Stomach (tissue), 4 donors: ENCODE measurements around the gene HEXIM1.

Source experiments
- CTCF ChIP-seq, 7 experiments: fragments of 450-650 bp in 4 of 7; fragments of 200-600 bp in 3 of 7; sonication (generic) in 3 of 7; IDR thresholded peaks; one replicate each; pipeline ENCODE4 v1.5.1; 2016 to 2019; ENCODE audit warnings: antibody characterized with exemption in 7 of 7, control low read depth in 2 of 7, mild to moderate bottlenecking in 1 of 7
- EP300 ChIP-seq: sonication (generic); formaldehyde crosslinking; IDR thresholded peaks from one replicate; pipeline ENCODE4 v1.6.1; 2017; ENCODE audit warnings: antibody characterized with exemption
- POLR2A ChIP-seq, 4 donors: fragments of 450-650 bp; IDR thresholded peaks; one replicate each; pipeline ENCODE4 v1.6.1; 2016; ENCODE audit warnings: antibody characterized with exemption in 4 of 4, control low read depth in 2 of 4, mild to moderate bottlenecking in 1 of 4, moderate library complexity in 1 of 4
- POLR2AphosphoS5 ChIP-seq, 3 donors: sonication (generic); formaldehyde crosslinking; IDR thresholded peaks; one replicate each; pipeline ENCODE4 v1.6.1; 2016; ENCODE audit warnings: antibody characterized with exemption in 3 of 3

DNA sequence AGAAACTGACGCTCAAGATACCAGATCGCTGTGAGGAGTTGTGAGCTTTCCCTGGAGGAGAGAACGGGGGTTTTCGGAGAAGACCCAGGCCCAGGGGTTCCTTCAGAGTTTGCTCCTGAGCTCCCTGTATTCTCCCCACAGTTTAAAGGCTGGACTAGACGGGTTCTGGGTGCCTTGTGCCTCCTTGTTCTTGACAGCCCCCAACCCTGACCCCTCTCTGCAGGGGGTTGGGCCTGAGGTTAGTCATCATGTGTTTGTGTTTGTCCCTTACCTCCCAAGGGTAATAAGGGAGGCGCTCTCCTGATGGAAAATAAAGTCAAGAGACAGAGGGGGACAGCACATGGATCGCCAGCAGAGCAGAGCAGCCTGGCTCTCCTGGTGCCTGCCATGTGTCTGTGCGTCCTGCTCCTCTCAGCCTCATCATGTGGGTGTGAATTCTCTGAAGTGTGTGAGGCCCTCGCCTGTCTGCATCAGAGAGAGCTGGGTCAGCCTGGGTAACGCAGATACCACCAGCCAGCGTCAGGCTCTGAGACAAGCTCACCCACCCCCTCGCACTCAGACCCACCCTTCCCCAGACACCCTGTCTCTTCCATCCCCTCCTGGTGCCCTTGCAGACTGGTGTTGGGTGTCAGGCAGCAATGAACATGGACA lies 22.1 kb downstream of the HEXIM1 start:
- no peak for TF ChIP-seq POLR2AphosphoS5 (IDR thresholded peaks at IDR 0.05)
- TF ChIP-seq POLR2A (IDR thresholded peaks at IDR 0.05), result no peak
- TF ChIP-seq EP300, result no peak
- TF ChIP-seq CTCF (IDR thresholded peaks at IDR 0.05), result no peak
